ENCODE results near the gene PLD5.

DNA sequence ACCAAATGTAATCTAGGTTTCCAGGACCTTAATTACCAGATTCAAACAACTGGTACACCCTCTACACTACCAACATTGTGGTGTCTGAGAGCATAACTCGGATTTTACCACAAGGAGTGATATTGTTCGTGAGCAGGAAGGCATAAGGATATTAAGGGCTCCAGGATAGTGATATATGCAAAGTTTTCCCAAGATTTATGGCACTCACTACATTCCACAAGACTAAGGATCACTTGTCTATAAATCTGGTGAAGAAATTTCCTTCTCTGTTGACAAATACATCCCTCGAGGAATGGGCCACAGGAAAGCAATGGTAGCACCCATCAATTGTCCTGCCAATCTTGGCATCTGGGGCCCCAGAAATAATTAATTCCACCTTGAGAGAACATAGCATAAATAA is 43.1 kb upstream of the PLD5 start:
- TF ChIP-seq, protein P1, sequence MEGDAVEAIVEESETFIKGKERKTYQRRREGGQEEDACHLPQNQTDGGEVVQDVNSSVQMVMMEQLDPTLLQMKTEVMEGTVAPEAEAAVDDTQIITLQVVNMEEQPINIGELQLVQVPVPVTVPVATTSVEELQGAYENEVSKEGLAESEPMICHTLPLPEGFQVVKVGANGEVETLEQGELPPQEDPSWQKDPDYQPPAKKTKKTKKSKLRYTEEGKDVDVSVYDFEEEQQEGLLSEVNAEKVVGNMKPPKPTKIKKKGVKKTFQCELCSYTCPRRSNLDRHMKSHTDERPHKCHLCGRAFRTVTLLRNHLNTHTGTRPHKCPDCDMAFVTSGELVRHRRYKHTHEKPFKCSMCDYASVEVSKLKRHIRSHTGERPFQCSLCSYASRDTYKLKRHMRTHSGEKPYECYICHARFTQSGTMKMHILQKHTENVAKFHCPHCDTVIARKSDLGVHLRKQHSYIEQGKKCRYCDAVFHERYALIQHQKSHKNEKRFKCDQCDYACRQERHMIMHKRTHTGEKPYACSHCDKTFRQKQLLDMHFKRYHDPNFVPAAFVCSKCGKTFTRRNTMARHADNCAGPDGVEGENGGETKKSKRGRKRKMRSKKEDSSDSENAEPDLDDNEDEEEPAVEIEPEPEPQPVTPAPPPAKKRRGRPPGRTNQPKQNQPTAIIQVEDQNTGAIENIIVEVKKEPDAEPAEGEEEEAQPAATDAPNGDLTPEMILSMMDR (IDR thresholded peaks at IDR 0.05), result no peak
- no peak for TF ChIP-seq POLR2A (IDR thresholded peaks at IDR 0.05)

Data from testis (tissue), 2 donors.